ENCODE measurements around the gene CCN5.

CCN5 gene

GRCh38 chr20:44701858-44702256 lies 13.3 kb upstream of the CCN5 start (continued):
- TF ChIP-seq ZSCAN18 (tag by site-specific recombination; IDR thresholded peaks at IDR 0.05) (no peak), KLF10 (tag by site-specific recombination; IDR thresholded peaks at IDR 0.05) (no peak), ZNF776 (tag by site-specific recombination; IDR thresholded peaks at IDR 0.05; ENCODE audit: borderline replicate concordance) (no peak), ZNF664 (tag by site-specific recombination; IDR thresholded peaks at IDR 0.05) (peak; percentile 26; the same call in 1 of the 2 replicates), ZNF311 (tag by site-specific recombination; IDR thresholded peaks at IDR 0.05; ENCODE audit: borderline replicate concordance) (no peak), ZNF561 (tag by site-specific recombination; IDR thresholded peaks at IDR 0.05; ENCODE audit: borderline replicate concordance) (no peak), ZNF558 (tag by site-specific recombination; IDR thresholded peaks at IDR 0.05) (peak; percentile 61; the same call in 1 of the 2 replicates), ZNF391 (tag by site-specific recombination; IDR thresholded peaks at IDR 0.05; ENCODE audit: borderline replicate concordance, low read depth) (no peak), ZNF138 (tag by site-specific recombination; IDR thresholded peaks at IDR 0.05; ENCODE audit: borderline replicate concordance) (peak; percentile 90; the same call in 1 of the 2 replicates), PRDM1 (tag by site-specific recombination; IDR thresholded peaks at IDR 0.05) (no peak), REPIN1 (tag by site-specific recombination; IDR thresholded peaks at IDR 0.05; ENCODE audit: low read depth) (no peak), ZNF768 (tag by site-specific recombination; IDR thresholded peaks at IDR 0.05) (no peak), ZBTB48 (tag by site-specific recombination; IDR thresholded peaks at IDR 0.05) (no peak), ZBTB8A (tag by site-specific recombination; IDR thresholded peaks at IDR 0.05) (peak; percentile 55), ZNF76 (tag by site-specific recombination; IDR thresholded peaks at IDR 0.05; ENCODE audit: borderline replicate concordance, low read depth) (no peak), ZNF747 (tag by site-specific recombination; IDR thresholded peaks at IDR 0.05) (no peak), ZNF221 (tag by site-specific recombination; IDR thresholded peaks at IDR 0.05; ENCODE audit: borderline replicate concordance) (no peak), HOXC10 (CRISPR knock-in tag; IDR thresholded peaks at IDR 0.05) (no peak), ZNF266 (tag by site-specific recombination; IDR thresholded peaks at IDR 0.05; ENCODE audit: low read depth) (peak; percentile 28; the same call in 1 of the 2 replicates), INSM2 (tag by site-specific recombination; IDR thresholded peaks at IDR 0.05) (no peak), ZNF404 (tag by site-specific recombination; IDR thresholded peaks at IDR 0.05) (0 out of 2 replicates have a peak, but pooled peaks have one; percentile 44), ZNF449 (tag by site-specific recombination; IDR thresholded peaks at IDR 0.05) (no peak), ZNF791 (tag by site-specific recombination; IDR thresholded peaks at IDR 0.05) (0 out of 2 replicates have a peak, but pooled peaks have one; percentile 57), ZNF169 (tag by site-specific recombination; IDR thresholded peaks at IDR 0.05) (no peak), ZNF510 (tag by site-specific recombination; IDR thresholded peaks at IDR 0.05; ENCODE audit: insufficient replicate concordance) (no peak), ZNF157 (tag by site-specific recombination; IDR thresholded peaks at IDR 0.05) (no peak), ZNF623 (tag by site-specific recombination; IDR thresholded peaks at IDR 0.05) (peak; percentile 70), YY2 (tag by site-specific recombination; IDR thresholded peaks at IDR 0.05) (no peak), ZNF707 (tag by site-specific recombination; IDR thresholded peaks at IDR 0.05) (no peak), ZSCAN30 (tag by site-specific recombination; IDR thresholded peaks at IDR 0.05) (no peak), ZBTB21 (tag by site-specific recombination; IDR thresholded peaks at IDR 0.05) (no peak), ZNF704 (tag by site-specific recombination; IDR thresholded peaks at IDR 0.05) (no peak), ZNF580 (tag by site-specific recombination; IDR thresholded peaks at IDR 0.05) (no peak), ZNF394 (tag by site-specific recombination; IDR thresholded peaks at IDR 0.05; ENCODE audit: borderline replicate concordance) (peak; percentile 87), ZNF792 (tag by site-specific recombination; IDR thresholded peaks at IDR 0.05) (no peak), KLF9 (tag by site-specific recombination; IDR thresholded peaks at IDR 0.05; ENCODE audit: low read depth) (no peak), ZEB2 (tag by site-specific recombination; IDR thresholded peaks at IDR 0.05) (no peak), ZNF529 (tag by site-specific recombination; IDR thresholded peaks at IDR 0.05; ENCODE audit: insufficient replicate concordance) (no peak)
